Stomach (tissue), 9 donors: ENCODE results near the gene ACYP1. TPM values are rescaled to one million over a fixed set of nuclear protein-coding genes. Genes with fewer than 3 reads are reported as not detected.

Experiments used
- DNase-seq, 2 donors: peaks; one replicate each; pipeline versions ENCODE4 v3.0.0 to v3.0.0-alpha.2; 2013 to 2019
- H3K27ac ChIP-seq, 5 donors: fragments of 200-600 bp in 4 of 5; sonication (generic) in 4 of 5; one replicate each; pipeline ENCODE4 v1.5.1; 2013 to 2019; ENCODE audit warnings: mild to moderate bottlenecking in 1 of 5, moderate library complexity in 1 of 5
- H3K27me3 ChIP-seq, 3 donors: fragments of 200-600 bp; sonication (generic); one replicate each; pipeline ENCODE4 v1.5.1; 2017 to 2019; ENCODE audit warnings: mixed run types in 1 of 3
- H3K36me3 ChIP-seq, 4 donors: fragments of 200-600 bp; sonication (generic); 1 replicate in 3 of 4; 2 replicates in 1 of 4; pipeline ENCODE4 v1.5.1; 2016 to 2019
- H3K4me1 ChIP-seq, 4 donors: fragments of 200-600 bp; sonication (generic); one replicate each; pipeline ENCODE4 v1.5.1; 2016 to 2019
- H3K4me3 ChIP-seq, 4 donors: fragments of 200-600 bp; sonication (generic) in 3 of 4; one replicate each; pipeline ENCODE4 v1.5.1; 2016 to 2019; ENCODE audit warnings: mild to moderate bottlenecking in 1 of 4
- H3K9me3 ChIP-seq, 4 donors: fragments of 200-600 bp; sonication (generic); one replicate each; pipeline ENCODE4 v1.5.1; 2016 to 2019
- EP300 ChIP-seq: sonication (generic); formaldehyde crosslinking; IDR thresholded peaks from one replicate; pipeline ENCODE4 v1.6.1; 2017; ENCODE audit warnings: antibody characterized with exemption
- POLR2A ChIP-seq, 4 donors: fragments of 450-650 bp; IDR thresholded peaks; one replicate each; pipeline ENCODE4 v1.6.1; 2016; ENCODE audit warnings: antibody characterized with exemption in 4 of 4, control low read depth in 2 of 4, mild to moderate bottlenecking in 1 of 4, moderate library complexity in 1 of 4
- POLR2AphosphoS5 ChIP-seq, 3 donors: sonication (generic); formaldehyde crosslinking; IDR thresholded peaks; one replicate each; pipeline ENCODE4 v1.6.1; 2016; ENCODE audit warnings: antibody characterized with exemption in 3 of 3
- WGBS, 5 donors: extraction: QIAGEN DNeasy Blood & Tissue Kit in 3 of 5; methylation state at CpG; one replicate each; pipeline versions ENCODE4 v1.1.5 to v1.1.7; 2013 to 2018; 5-methylcytosine and 5-hydroxymethylcytosine counted together
- intact Hi-C: fragments of 100-400 bp; cut with DNase I; formaldehyde crosslinking; loops from one replicate; pipeline ENCODE4 v1.15.1; 2023; ENCODE audit warnings: low total_unique reads
- polyA plus RNA-seq, 3 donors: library from polyadenylated mRNA; stranded (reverse); fragments of 200-250 nt; gene quantifications; one replicate each; pipeline ENCODE4 v1.2.3, GENCODE V29; 2013
- total RNA-seq, 5 donors: library from RNA; depleted of rRNA; stranded (reverse); fragments of >200 nt; gene quantifications; one replicate each; pipeline versions ENCODE4 v1.1.0 to v1.2.3, GENCODE V29; 2014 to 2016
- TF ChIP-seq, protein P1 (sequence below), 7 experiments: fragments of 450-650 bp in 4 of 7; fragments of 200-600 bp in 3 of 7; sonication (generic) in 3 of 7; IDR thresholded peaks; one replicate each; pipeline ENCODE4 v1.5.1; 2016 to 2019; ENCODE audit warnings: antibody characterized with exemption in 7 of 7, control low read depth in 2 of 7, mild to moderate bottlenecking in 1 of 7
- donor health status: healthy with polysubstance abuse.
- donor health status: Bipolar disorder and iron deficiency.
- donor health status: healthy.

The ACYP1 gene
- total and polyA plus RNA-seq, 8 donors = 7.9 to 30.1 (median 12.0) TPM; not detected in 2

DNA sequence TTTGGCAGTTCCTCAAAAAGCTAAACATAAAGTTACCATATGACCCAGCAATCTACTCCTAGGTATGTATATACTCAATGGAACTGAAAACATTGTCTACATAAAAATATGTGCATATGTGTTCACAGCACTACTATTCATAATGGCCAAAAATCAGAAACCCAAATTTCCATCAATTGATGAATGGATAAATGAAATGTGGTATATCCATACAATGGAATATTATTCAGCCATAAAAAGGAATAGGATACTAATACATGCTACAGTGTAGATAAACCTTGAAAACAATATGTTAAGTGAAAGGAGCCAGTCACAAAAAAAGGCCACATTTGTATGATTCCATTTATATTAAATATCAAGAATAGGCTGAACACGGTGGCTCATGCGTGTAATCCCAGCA lies 3.4 kb downstream of the ACYP1 start:
- no peak for DNase-seq
- H3K4me3 ChIP-seq = no peak overlapping the region
- no peaks in the 10 kb centered on the region for H3K27me3 ChIP-seq
- H3K4me1 ChIP-seq = peaks cover 0 to 19% (median 17%) of the 10 kb centered on the region in 4 donors
- H3K36me3 ChIP-seq = peaks cover 0 to 8% (median 0%) of the 10 kb centered on the region in 4 donors
- H3K9me3 ChIP-seq = no peaks in the 10 kb centered on the region
- no peak overlapping the region for H3K27ac ChIP-seq
- 48 to 98% (median 51%) methylated on average over 2 of the region's 2 CpGs for WGBS, 5 donors
- TF ChIP-seq EP300 (no peak), POLR2AphosphoS5 (IDR thresholded peaks at IDR 0.05) (no peak), POLR2A (IDR thresholded peaks at IDR 0.05) (no peak)
- TF ChIP-seq, protein P1, sequence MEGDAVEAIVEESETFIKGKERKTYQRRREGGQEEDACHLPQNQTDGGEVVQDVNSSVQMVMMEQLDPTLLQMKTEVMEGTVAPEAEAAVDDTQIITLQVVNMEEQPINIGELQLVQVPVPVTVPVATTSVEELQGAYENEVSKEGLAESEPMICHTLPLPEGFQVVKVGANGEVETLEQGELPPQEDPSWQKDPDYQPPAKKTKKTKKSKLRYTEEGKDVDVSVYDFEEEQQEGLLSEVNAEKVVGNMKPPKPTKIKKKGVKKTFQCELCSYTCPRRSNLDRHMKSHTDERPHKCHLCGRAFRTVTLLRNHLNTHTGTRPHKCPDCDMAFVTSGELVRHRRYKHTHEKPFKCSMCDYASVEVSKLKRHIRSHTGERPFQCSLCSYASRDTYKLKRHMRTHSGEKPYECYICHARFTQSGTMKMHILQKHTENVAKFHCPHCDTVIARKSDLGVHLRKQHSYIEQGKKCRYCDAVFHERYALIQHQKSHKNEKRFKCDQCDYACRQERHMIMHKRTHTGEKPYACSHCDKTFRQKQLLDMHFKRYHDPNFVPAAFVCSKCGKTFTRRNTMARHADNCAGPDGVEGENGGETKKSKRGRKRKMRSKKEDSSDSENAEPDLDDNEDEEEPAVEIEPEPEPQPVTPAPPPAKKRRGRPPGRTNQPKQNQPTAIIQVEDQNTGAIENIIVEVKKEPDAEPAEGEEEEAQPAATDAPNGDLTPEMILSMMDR (IDR thresholded peaks at IDR 0.05) = no peak
- intact Hi-C loops = no loop called here

DNA sequence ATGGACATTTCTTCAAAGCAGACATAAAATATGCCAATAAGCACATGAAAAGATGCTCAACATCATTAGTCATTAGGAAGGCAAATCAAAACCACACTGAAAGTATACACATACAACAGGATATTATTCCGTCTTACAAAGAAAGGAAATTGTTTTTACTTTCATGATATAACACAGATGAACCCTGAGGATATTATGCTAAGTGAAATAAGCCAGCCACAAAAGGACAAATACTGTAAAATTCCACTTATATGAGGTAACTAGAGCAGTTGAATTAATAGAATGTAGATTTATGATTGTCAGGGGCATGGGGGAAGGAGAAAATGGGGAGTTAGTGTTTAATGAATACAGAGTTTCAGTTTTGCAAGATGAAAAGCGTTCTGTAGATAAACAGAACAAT lies 4.2 kb downstream of the ACYP1 start:
- H3K9me3 ChIP-seq = no peaks in the 10 kb centered on the region
- TF ChIP-seq EP300 (no peak), POLR2AphosphoS5 (IDR thresholded peaks at IDR 0.05) (no peak), POLR2A (IDR thresholded peaks at IDR 0.05) (no peak)
- TF ChIP-seq, protein P1 (IDR thresholded peaks at IDR 0.05) = no peak
- H3K27ac ChIP-seq = no peak overlapping the region
- intact Hi-C loops = no loop called here
- WGBS, 5 donors = 84 to 90% (median 88%) methylated on average over 2 of the region's 2 CpGs
- no peaks in the 10 kb centered on the region for H3K27me3 ChIP-seq
- DNase-seq = no peak
- H3K4me1 ChIP-seq = peaks cover 0 to 18% (median 17%) of the 10 kb centered on the region in 4 donors
- H3K4me3 ChIP-seq = no peak overlapping the region
- H3K36me3 ChIP-seq = peaks cover 0 to 8% (median 0%) of the 10 kb centered on the region in 4 donors

DNA sequence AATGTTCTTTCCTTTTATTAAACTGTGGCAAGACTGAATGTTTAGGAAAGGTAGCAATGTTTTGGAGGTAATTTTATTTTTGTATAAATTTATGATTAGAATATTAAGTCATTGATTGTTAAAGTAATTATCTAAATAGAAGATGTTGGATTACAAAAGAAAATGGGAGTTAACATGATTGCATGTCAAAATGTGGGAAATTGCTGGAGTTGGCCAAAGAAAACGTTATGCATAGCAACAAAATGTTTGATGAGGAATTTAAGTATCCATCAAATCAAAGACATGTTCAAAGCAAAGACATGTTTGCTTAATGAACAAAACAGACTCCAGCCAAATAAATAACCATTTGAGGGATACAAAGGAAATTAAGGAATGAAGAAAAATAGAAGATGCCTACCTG lies 9.4 kb downstream of the ACYP1 start:
- Histone ChIP-seq H3K9me3 (no peaks in the 10 kb centered on the region), H3K27me3 (no peaks in the 10 kb centered on the region), H3K4me3 (no peak overlapping the region), H3K36me3 (no peaks in the 10 kb centered on the region), H3K27ac (no peak overlapping the region), H3K4me1 (peaks cover 7 to 20% (median 13%) of the 10 kb centered on the region in 4 donors)
- WGBS, 5 donors = 62 to 78% (median 68%) methylated on average over 1 of the region's 1 CpG
- TF ChIP-seq POLR2A (IDR thresholded peaks at IDR 0.05) (no peak), EP300 (no peak), POLR2AphosphoS5 (IDR thresholded peaks at IDR 0.05) (no peak)
- TF ChIP-seq, protein P1 (IDR thresholded peaks at IDR 0.05) = no peak
- intact Hi-C loops = no loop called here
- no peak for DNase-seq

DNA sequence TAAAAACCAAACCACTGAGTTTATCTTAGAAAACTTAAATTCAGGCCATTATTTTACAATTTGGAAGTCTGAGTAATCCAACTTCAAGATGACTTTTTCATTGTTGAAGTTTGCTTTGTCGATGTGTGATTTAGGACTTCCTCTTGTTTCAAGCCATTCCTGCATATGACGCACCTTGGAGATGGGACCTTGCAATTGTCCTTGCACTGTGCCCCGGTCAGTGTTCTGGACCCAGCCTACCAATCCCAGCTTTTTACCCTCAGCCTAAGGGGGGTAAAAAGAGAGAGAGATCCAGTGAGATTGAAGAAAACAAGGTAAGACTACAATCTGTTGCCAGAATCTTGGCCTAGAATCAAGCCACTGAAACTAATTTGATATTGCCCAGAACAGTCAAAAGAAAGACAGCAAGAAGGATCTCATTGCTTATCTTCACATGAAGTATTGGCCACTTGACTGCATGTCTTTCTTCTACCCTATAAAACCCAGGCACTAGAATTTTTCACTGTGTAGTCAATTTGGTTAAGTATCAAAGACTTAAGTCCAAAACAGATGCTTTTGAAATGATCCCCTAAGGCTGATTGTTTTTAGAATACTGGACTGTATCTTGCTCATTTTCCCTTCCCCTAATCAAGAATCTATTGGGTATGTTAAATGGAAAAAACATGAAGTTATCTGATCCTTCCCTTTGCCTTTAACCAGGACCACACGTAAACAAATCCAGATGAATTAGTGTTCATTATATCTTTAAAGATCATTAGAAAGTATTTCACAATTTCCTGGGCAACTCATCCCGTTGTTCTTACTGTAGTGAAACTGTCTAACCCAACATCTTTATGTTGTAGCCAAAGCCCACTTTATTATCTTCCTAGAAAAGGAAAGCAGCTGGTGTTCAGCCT lies 10.2 kb downstream of the ACYP1 start:
- H3K36me3 ChIP-seq = no peaks in the 10 kb centered on the region
- H3K27ac ChIP-seq = no peak overlapping the region
- H3K4me1 ChIP-seq = peaks cover 7 to 27% (median 20%) of the 10 kb centered on the region in 4 donors
- no peak overlapping the region for H3K4me3 ChIP-seq
- no peaks in the 10 kb centered on the region for H3K27me3 ChIP-seq
- 64 to 70% (median 66%) methylated on average over 5 of the region's 5 CpGs for WGBS, 5 donors
- H3K9me3 ChIP-seq = no peaks in the 10 kb centered on the region
- intact Hi-C loops = no loop called here
- no peak for DNase-seq
- TF ChIP-seq EP300 (no peak), POLR2A (IDR thresholded peaks at IDR 0.05) (no peak), POLR2AphosphoS5 (IDR thresholded peaks at IDR 0.05) (no peak)
- TF ChIP-seq, protein P1 (IDR thresholded peaks at IDR 0.05) = no peak
